Hematopoietic multipotent progenitor cell (in vitro differentiated cells): ENCODE measurements around the gene ENOX1. TPM values are rescaled to one million over a fixed set of nuclear protein-coding genes. Genes with fewer than 3 reads are reported as not detected.

Experiments
- DNase-seq, 3 donors: peaks; one replicate each; pipeline ENCODE4 v3.0.0-alpha.2; 2011 to 2015; ENCODE audit warnings: low read depth in 2 of 3, low spot score in 2 of 3
- total RNA-seq: library from RNA; depleted of rRNA; stranded (reverse); fragments of >200 nt; gene quantifications from one replicate; pipeline ENCODE4 v1.2.3, GENCODE V29; 2012

The ENOX1 gene
- total RNA-seq, 1 donor, result 0.54 TPM

DNA sequence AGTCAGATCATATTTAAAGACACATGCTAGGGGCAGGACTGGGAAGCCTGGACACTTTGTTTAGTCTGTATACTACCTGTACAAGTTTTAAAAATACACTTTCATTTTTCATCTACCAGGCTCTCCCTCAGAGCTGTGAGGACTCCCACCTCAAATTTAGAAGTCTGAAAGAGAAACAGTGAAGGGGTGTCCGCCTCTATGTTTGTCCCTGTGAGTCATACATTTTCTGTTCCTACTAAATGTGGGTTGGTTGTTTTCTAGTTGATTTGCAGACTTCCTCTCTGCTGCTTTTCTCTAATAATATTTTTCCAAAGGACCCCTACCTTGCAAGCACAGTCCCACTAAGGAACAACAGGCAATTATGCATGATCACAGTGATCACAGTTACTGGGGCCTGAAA lies 110.5 kb downstream of the ENOX1 start:
- DNase-seq, result no peak

DNA sequence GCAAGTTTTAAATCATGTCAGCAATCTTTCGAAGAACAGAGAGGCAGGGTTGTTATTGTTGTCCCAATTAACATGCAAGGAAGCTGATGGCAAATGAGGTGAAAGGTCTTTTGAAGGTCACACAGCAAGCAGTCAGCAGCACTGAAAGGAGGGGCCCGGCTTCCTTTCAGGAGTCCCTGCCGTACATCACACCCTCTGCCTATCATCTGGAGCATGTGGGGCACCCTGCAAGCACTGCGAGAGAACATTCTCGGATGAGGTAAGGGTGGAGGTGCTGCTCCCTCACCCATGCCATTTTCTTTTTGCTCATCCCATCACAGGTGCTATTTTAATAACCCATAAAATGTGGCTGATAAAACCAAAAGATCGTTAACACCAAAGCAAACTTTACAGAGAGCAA lies 111.2 kb downstream of the ENOX1 start:
- no peak for DNase-seq

DNA sequence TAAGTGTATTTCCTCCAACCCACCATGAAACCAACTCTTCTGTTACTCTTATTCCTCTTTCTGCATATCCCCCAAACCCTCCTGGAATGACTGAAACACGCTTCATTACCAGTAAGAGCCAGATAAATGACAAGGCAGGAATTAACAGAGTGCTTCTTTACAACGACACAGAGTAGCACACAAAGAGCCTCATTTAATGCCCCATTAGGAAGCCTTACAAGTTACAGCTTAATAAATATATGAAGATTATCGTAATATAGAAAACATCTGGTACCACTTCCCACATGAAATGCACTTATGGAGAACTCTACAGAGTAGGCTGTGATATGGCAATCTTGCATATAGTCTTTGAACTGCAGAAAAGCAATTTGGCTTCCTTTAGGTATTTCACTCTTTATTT lies 116.8 kb downstream of the ENOX1 start:
- no peak for DNase-seq

DNA sequence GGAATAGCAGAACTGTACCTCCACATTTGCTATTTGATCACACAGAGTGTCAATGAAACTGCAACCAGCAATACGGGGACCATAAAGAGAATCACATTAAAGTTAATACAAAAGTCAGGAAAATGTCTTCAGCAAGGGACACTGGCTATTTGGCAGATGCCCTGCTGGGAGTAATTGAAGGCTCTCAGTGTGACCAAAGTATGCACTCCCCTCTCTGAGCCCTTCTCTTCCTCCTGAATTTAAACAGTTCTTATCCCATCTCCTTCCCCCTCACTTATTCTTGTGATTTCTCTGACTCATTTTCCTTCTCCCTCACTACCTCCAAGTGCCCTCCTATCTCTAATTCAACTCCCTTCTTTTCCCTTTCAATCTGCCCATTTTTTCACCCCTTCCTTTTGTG lies 117.7 kb downstream of the ENOX1 start:
- DNase-seq, result no peak

DNA sequence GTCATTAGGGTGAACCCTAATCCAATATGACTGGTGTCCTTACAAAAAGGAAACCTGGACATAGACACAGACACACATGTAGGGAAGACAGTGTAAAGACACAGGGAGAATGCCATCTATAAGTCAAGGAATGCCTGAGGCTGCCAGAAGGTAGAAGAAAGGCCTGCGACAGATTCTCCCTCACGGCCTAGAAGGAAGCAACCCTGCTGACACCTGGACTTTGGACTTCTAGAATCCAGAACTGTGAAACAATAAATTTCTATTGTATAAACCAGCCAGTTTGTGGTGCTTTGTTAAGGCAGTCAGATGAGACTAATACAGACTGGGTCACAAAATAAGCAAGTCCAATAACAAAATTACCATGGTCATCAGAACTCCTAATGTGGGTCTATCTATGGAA lies 120.4 kb downstream of the ENOX1 start:
- no peak for DNase-seq

DNA sequence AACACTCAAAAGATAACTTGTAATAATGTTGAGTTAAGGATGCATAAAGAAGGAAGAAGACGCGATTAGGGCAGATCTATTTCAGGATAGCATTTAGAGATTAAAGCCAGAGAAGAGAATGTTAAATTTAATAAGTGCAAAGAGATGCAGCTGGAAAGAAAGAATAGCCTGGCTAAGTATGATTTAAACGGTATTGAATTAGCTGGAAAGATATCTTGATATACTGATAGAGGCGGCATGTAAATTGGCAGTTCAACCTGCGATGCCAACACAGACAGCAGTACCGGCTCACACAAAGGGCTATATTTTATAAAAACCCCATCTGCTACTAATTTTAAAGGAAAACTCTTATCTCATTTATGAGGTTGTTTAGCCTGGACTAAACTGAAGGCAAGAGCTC lies 121.4 kb downstream of the ENOX1 start:
- DNase-seq, result no peak

DNA sequence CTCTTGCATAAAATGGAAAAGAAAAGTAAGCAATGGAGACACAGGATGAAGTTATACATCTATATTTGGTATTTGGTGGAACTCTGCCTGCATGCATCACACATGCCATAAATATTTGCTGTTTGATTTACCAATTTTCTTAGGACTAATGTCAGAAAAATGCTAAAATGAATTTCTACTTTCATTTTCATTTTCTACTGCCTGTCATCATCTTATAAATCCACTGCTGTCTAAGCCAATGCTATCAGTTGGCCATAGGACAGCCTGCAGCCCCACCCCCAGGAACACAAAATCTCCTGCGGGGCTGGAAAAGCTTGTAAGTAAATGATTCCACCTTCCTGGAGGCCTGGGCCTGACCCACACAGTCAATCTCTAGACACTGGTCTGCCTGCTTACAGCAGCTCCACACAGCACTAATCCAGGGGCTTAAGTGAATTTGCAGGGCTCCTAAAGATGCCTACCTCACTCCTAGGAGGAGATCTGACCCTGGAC lies 122.0 kb downstream of the ENOX1 start:
- DNase-seq, result peak in 2 of 3 donors; percentile 17 to 38

DNA sequence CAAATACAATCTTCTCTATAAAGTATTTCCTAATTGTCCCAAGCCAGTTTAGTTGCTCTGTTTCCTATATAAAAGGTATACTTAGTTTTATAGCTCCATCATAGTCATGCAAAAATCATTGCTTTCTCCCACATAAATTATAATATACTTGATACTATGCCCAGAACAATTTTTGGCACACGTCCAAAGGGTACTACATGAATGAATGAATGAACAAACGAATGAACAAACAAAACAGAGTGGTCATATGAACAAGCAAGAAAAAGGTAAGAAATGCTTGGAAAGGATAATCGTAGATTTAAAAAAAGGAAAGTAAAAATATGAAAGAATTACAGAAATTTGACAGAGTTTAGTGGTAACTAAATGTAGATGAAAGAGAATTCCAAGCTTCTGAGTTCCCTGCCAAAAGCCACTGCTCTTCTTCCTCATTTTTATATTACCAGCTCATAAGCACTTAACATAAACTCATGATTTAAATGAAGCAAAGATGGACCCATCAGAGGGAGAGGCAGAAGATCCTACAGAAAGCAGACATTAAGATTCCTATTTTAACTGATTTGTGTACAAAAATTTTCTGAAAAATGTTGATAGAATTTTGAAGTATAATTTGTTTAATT lies 123.2 kb downstream of the ENOX1 start:
- DNase-seq, result no peak

DNA sequence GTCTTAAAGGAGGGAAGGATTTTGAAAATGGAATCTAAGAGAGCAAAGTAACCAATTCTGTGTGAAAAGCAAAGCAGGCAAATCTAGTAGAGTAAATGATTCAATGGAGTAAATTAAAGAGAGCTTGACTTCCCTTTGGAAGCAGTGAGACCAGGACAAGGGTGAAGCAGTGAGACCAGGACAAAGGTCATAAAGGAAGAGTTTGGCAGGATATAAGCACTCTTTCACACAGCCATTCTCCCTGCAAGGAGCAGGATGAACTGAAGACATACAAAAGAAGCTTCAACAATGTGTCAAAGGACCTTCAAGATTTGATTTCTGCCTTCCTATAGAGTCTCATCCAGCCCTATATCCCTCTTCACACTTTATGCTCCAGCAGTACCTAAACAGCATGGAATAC lies 123.8 kb downstream of the ENOX1 start:
- DNase-seq, result no peak

DNA sequence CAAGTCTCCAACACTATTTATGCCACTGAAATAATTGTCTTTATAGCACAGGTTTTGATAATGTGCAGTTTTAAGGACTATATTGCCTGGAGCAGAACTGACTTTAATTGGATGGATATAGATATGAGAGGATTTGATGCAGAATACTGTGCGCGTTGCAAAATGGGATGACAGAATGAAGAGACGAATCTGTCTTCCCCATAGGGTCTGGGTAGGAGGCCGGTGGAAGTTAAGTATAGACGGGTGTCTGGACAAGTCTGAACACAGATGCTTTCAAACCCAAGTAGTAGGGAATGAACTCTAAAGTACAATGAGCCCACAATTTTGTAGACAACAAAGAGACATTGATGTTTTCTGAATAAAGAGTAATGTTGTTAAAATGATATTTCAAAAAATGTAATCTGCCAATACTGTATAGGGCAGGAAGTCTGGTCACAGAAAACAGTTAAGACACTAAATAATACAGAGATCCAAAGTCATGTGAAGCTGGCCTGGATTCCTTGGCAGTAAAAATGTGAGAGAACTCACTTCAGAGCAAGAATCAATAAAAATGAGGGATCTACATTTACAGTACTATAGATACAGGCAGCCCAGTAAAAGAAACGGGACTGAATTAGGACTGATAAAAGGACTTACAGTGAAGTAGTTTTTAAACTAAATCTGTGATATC lies 125.5 kb downstream of the ENOX1 start:
- no peak for DNase-seq

DNA sequence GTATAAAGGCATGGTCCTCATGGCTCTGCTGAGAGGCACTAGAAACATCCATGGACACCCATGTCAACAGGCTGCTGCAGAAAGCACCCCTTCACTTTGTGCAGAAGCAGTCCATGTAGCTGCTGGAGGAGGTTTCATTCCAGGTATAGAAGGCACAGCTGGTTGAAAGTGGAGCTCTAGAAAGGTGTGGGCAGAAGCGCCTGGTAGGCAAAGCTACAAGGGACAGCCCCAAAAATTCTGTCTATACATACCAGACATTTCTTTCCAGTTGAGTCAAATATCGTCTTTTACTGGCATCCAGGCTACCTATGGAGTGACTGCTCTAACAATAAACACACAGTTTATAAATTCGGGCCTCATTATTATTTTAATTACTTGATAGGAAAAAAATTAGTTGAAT lies 129.3 kb downstream of the ENOX1 start:
- DNase-seq, result no peak

DNA sequence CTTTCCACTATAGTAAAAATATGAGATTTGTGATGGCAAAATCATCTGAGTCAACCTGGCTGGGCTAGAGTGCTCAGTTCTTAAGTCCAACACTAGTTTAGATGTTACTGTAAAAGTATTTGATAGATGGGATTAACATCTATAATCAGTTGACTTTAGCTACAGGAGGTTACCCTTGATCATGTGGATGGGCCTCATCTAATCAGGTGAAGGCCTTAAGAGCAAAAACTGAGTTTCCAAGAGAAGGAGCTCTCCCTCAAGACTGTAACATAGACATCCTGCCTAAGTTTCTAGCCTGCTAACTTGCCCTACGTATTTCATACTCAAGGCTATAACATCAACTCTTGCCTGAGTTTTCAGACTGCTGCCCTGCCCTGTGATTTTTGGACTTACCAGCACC lies 132.8 kb downstream of the ENOX1 start:
- DNase-seq, result no peak

DNA sequence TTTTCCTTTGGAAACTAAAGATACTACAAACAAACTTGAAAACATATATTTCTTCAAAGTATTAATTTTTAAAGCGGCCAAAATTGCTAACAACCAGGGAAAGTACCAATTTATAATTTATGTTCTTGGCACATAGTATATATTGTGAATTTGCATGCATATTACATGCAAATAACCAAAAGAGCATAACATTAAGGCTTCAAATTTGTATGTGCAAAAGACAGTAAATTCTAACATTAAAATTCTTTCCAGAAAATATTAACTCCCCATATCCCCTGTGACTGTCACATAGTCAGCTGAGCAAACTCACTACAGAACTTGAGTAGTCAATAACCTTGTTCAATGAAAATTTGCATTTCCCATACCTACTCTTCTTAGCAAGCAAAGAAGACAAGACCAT lies 133.4 kb downstream of the ENOX1 start:
- no peak for DNase-seq

DNA sequence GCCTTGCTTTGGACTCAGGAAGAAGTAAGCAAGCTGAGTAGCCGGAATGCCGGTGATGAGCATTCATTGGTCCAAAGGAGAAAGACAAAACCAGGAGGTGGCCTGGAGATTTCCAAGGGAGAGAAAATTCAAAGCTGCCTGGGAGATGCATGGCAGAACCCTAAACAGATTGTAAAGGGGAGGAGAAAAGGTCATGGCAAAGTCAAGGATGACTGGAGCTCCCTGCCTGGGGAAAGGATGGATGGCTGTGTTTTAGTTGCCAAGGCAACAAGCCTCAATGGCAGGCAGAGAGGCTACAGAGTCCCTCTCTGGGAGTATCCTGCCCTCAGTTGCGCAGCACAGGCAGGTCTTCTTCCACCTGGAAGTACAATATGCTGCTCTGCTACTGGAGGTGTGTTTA lies 134.0 kb downstream of the ENOX1 start:
- DNase-seq, result no peak

DNA sequence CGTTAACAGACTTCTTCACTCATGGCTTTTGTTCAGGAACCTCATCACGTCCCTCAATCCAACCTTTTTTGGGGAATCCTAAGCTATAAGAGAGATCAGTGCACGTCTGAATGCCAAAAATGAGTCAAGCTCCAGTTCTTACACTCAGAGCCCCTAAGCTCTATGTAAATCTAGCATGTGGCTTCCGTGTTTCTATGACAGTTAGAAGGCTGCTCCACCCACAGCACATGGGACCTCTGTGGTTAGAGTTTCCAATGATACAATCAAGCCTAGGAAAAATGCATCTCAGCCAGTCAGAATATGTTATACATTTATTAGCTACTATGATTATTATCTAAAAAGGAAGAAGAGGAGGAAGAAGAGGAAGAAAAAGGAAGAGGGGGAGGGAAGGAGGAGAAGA lies 135.9 kb downstream of the ENOX1 start:
- DNase-seq, result peak in 1 of 3 donors; percentile 16

DNA sequence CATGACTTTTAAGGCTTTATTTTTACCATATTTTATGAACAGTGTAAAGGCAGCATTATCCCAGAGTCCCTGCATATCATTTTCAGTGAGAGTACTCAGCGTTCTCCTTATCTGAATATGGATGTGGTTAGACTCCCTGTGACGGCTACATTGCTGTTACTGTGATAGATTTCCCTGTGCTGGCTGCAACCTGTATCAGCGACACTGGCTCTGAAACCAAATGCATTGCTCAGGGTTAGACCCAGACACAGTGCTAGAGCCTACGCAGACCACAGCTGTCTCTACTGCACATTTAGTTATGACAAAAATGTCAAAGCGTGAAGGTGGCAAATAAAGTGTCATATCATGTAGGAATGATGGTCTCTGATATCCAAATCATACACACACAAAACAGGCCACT lies 138.0 kb downstream of the ENOX1 start:
- no peak for DNase-seq

DNA sequence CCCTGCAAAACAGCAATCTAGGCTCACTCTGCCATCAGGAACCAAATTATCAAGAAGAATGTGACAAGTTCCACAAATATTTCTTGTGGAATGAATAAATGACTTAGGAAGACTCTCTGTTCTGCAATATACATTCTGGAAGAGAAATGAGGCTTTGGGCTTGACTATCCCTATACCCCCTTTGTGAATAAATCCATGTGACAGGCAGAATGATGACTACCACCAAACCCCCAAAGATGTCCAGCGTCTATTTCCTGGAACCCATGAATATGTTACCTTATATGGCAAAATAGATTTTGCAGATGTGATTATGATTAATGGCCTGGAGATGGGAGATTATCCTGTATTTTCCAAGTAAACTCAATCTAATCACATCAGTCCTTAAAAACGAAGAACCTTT lies 139.3 kb downstream of the ENOX1 start:
- no peak for DNase-seq

DNA sequence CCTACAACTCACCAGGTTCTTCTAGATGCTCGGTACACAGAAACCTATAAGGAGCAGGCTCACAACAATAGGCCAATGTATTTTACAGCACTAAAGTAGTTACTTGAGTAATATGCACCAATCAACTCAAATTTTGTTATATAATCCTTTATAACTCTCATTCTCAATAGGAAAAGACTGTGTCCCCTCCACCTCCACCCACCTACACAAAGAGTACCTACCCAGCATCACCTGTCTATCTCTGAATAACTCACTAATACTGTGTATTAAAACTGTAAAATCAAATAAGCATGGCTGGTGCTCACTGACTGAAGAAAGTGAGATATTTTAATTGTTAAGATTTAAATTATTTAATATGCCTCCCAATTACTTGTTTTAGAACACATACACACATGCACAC lies 146.3 kb downstream of the ENOX1 start:
- DNase-seq, result no peak

DNA sequence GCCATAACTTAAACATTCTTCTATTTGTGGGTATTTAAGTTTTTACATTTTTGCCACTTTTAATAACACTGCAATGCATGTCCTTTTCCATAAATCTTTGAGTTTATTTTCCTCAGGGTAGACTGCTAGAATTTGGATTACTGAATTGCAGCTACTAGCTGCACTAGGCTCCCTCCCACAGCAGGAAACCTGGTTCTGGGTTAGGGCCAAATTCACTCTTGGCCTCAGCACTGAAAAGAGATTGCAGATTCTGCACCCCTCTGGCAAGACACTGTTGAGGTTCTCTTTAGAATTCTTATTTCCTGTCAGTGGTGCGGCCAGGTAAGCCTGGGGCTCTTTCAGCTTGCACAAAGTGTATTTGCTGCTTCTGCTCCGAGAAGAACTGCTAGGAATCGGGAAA lies 155.7 kb downstream of the ENOX1 start:
- peak in 1 of 3 donors; percentile 3 for DNase-seq

DNA sequence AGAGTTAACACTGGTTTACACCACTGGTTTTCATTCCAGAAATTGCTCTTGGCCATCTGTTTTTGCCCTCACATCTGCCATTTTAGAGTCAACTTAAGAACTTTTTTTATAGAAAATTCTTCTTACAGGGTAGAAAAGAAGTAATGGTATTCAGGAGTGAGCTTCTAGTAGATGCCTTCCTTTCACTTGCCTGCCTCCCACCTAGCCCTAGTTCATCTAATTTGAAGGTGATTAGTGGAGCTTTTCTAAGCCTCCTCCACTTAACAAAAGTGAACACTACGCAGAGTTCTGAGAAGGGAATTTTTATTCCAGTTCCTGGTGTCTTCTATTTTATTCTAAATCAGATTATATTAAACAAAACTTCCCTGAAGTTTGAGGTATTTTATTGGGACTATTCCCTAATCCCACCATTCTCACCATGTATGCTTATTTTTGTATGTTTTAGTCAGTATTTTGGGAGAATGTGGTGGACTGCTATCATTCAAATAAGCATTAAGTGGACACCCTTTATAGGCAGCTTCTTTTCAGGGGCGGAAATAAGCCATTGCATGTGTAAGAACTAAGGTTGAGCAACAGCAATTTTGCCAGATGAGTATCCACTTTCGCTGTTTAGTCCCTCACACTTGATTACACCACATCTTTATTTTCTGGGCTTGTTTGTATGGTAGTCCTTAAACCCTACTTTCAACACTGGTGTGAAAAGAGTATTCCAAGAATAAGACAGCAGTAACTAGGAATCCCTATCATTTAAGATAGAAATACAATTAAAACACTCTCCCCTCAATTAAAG lies 156.9 kb downstream of the ENOX1 start:
- DNase-seq, result no peak

DNA sequence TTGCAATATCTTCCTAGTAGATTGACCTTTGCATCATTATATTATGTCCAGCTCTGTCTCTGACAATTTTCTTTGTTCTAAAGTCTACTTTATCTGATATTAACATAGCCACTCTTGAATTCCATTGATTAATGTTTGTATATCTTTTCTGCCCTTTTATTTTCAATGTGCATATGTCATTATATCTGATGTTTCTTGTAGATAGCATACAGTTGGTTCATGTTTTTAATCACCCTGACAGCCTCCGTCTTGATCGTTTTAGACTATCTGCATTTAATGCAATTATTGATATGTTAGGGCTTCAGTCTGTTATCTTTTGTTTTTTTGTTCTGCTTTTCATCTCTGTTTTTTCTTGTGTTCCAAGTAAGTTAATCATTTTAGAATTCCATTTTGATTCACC lies 159.8 kb downstream of the ENOX1 start:
- DNase-seq, result no peak

DNA sequence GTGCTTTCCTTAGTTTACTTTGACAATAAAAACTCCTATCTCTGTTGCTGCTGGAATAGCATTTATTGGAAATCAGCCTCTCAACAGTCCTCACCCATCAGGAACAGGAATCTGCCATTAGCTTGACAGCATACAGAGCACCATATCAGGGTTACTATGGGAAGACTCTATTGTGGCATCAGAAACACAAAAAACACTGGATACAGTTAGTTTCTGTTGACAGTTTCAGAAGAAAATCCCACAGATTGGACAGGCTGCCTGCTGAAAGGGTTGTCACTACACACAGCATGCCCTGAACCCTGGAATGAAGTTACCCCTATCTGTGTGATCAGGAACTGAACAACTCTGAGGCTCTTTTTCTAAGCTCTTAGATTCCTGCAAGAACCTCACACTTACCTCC lies 172.7 kb downstream of the ENOX1 start:
- DNase-seq, result no peak
